Heart right ventricle (tissue), 16 donors: ENCODE results near the gene CAMK4. TPM values are rescaled to one million over a fixed set of nuclear protein-coding genes. Genes with fewer than 3 reads are reported as not detected.

Experiments used
- ATAC-seq, 8 donors: fragments of 200-7000 bp; cut with Tn5 transposase; one replicate each; pipeline ENCODE4 v1.9.1; 2020; ENCODE audit warnings: mild to moderate bottlenecking in 8 of 8, moderate library complexity in 8 of 8, moderate number of reproducible peaks in 1 of 8
- DNase-seq, 2 donors: peaks; one replicate each; pipeline ENCODE4 v3.0.0-alpha.2; 2020
- H3K27ac ChIP-seq, 10 donors: fragments of 200-600 bp; sonication (generic) in 2 of 10; one replicate each; pipeline versions ENCODE4 v1.5.0 to v1.8.0; 2020 to 2022; ENCODE audit warnings: mild to moderate bottlenecking in 3 of 10
- H3K27me3 ChIP-seq, 7 donors: fragments of 200-600 bp; one replicate each; pipeline ENCODE4 v1.8.0; 2021 to 2022; ENCODE audit warnings: mild to moderate bottlenecking in 2 of 7
- H3K36me3 ChIP-seq, 9 donors: fragments of 200-600 bp; sonication (generic) in 1 of 9; one replicate each; pipeline versions ENCODE4 v1.5.0 to v1.8.0; 2020 to 2022; ENCODE audit warnings: mild to moderate bottlenecking in 2 of 9
- H3K4me1 ChIP-seq, 9 donors: fragments of 200-600 bp; sonication (generic) in 1 of 9; one replicate each; pipeline versions ENCODE4 v1.5.0 to v1.8.0; 2020 to 2022; ENCODE audit warnings: mild to moderate bottlenecking in 4 of 9
- H3K4me3 ChIP-seq, 10 donors: fragments of 200-600 bp; sonication (generic) in 2 of 10; one replicate each; pipeline versions ENCODE4 v1.5.0 to v1.8.0; 2020 to 2022; ENCODE audit warnings: mild to moderate bottlenecking in 7 of 10, moderate library complexity in 2 of 10
- H3K9me3 ChIP-seq, 11 donors: fragments of 200-600 bp in 10 of 11; sonication (generic) in 2 of 11; one replicate each; pipeline versions ENCODE4 v1.5.0 to v1.8.0; 2013 to 2022; ENCODE audit warnings: mild to moderate bottlenecking in 2 of 11, control low read depth in 1 of 11, moderate library complexity in 1 of 11
- WGBS, 2 donors: extraction: QIAGEN DNeasy Blood & Tissue Kit; methylation state at CpG; one replicate each; pipeline ENCODE4 v1.1.7; 2013; ENCODE audit warnings: inconsistent platforms in 1 of 2; 5-methylcytosine and 5-hydroxymethylcytosine counted together
- intact Hi-C, 10 donors: fragments of 100-400 bp; cut with DNase I; formaldehyde crosslinking; loops; one replicate each; pipeline versions ENCODE4 v1.11.1 to v1.14.2; 2022
- polyA plus RNA-seq, 2 donors: library from polyadenylated mRNA; stranded (reverse); fragments of 200-250 nt; gene quantifications; one replicate each; pipeline ENCODE4 v1.2.3, GENCODE V29; 2013
- total RNA-seq, 10 donors: library from RNA; stranded (reverse); fragmentation: NEBNext Ultra II Directional in 3 of 10; extraction: Animal tissue kit (Norgen Biotek cat#: 25700) in 3 of 10; gene quantifications; one replicate each; pipeline versions ENCODE4 v1.2.1 to v1.2.4, GENCODE V29; 2021 to 2023
- TF ChIP-seq, protein P1 (sequence below), 9 donors: fragments of 200-600 bp; sonication (generic) in 2 of 9; IDR thresholded peaks; one replicate each; pipeline versions ENCODE4 v1.5.0 to v1.8.0; 2021 to 2022; ENCODE audit warnings: antibody characterized with exemption in 9 of 9, mild to moderate bottlenecking in 5 of 9, moderate library complexity in 1 of 9
- donor health status: Arrhythmogenic right ventricular cardiomyopathy.
- donor health status: ischemic (EF 13 %, LVEDD 7.1; RV severe dilation, severe dysfunction).
- donor health status: healthy with polysubstance abuse.
- donor health status: DM: no; HTN: yes; CAD: no.
- donor health status: DM: no; HTN: no; CAD: no.
- donor health status: ischemic (EF 25% LVEDD 6.9; RV normal size, moderate dysfunction).
- donor health status: ischemic (EF 25% LVEDD 5.7; RV mildly dilated, moderate dysfunction).
- donor health status: healthy.
- donor health status: DM: yes; HTN: yes; CAD: no.
- donor health status: Ischemic cardiomyopathy.
- donor health status: ischemic (EF 35%, LVEDD 5.7; RV mildly dilated, moderate dysfunction).
- donor health status: nonischemic (EF 11% LVEDD 7.7; RV severe dilation, severe dysfunction).
- donor health status: DM: yes; HTN: yes; CAD: no.
- donor health status: PGD.
- donor health status: ischemic (EF 29% LVEDD 5.4; RV normal size, mild dysfunction).
- donor health status: nonischemic (EF 23%, LVEDD 6.1; RV moderate dilation, normal function).

The CAMK4 gene
- total and polyA plus RNA-seq, 12 donors: 0.02 to 2.0 (median 0.34) TPM; not detected in 1

DNA sequence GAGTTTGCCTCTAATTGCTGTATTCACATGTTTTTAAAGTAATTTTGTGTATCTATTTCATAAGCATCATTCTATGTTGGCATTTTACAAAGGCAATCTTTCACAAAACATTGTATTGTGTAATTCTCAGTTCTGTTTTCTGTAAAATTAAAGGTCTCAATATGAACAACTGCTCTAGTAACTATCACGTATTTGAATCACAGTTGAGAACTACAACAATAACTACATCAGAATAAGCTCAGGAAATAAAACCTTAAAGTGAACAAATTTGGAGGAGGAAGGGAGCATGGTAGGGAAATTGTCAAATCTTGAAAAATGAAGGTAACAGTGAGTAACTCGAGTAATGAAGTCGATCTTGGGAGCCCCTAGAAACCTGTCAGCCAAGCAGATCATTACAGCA lies 22.5 kb upstream of the CAMK4 start:
- ATAC-seq: no peak
- no peak for DNase-seq
- TF ChIP-seq, protein P1, sequence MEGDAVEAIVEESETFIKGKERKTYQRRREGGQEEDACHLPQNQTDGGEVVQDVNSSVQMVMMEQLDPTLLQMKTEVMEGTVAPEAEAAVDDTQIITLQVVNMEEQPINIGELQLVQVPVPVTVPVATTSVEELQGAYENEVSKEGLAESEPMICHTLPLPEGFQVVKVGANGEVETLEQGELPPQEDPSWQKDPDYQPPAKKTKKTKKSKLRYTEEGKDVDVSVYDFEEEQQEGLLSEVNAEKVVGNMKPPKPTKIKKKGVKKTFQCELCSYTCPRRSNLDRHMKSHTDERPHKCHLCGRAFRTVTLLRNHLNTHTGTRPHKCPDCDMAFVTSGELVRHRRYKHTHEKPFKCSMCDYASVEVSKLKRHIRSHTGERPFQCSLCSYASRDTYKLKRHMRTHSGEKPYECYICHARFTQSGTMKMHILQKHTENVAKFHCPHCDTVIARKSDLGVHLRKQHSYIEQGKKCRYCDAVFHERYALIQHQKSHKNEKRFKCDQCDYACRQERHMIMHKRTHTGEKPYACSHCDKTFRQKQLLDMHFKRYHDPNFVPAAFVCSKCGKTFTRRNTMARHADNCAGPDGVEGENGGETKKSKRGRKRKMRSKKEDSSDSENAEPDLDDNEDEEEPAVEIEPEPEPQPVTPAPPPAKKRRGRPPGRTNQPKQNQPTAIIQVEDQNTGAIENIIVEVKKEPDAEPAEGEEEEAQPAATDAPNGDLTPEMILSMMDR (IDR thresholded peaks at IDR 0.05): no peak
- WGBS, 2 donors: 69 to 77% methylated on average over 3 of the region's 3 CpGs
- Histone ChIP-seq H3K27ac (no peak overlapping the region), H3K9me3 (peaks cover 0 to 2% (median 0%) of the 10 kb centered on the region in 11 donors), H3K27me3 (peaks cover 0 to 4% (median 0%) of the 10 kb centered on the region in 7 donors), H3K4me3 (no peak overlapping the region), H3K4me1 (no peaks in the 10 kb centered on the region), H3K36me3 (no peaks in the 10 kb centered on the region)
- intact Hi-C loops: no loop called here

GRCh38 chr5:111211341-111211740 lies 12.8 kb upstream of the CAMK4 start:
- peaks cover 0 to 6% (median 0%) of the 10 kb centered on the region in 7 donors for H3K27me3 ChIP-seq
- H3K4me1 ChIP-seq: no peaks in the 10 kb centered on the region
- ATAC-seq: no peak
- H3K36me3 ChIP-seq: no peaks in the 10 kb centered on the region
- DNase-seq: no peak
- WGBS, 2 donors: 49 to 55% methylated on average over 1 of the region's 1 CpG
- no peak overlapping the region for H3K27ac ChIP-seq
- H3K4me3 ChIP-seq: no peak overlapping the region
- TF ChIP-seq, protein P1 (IDR thresholded peaks at IDR 0.05): no peak
- intact Hi-C loops: no loop called here
- peaks cover 0 to under 1% (median 0%) of the 10 kb centered on the region in 11 donors for H3K9me3 ChIP-seq

DNA sequence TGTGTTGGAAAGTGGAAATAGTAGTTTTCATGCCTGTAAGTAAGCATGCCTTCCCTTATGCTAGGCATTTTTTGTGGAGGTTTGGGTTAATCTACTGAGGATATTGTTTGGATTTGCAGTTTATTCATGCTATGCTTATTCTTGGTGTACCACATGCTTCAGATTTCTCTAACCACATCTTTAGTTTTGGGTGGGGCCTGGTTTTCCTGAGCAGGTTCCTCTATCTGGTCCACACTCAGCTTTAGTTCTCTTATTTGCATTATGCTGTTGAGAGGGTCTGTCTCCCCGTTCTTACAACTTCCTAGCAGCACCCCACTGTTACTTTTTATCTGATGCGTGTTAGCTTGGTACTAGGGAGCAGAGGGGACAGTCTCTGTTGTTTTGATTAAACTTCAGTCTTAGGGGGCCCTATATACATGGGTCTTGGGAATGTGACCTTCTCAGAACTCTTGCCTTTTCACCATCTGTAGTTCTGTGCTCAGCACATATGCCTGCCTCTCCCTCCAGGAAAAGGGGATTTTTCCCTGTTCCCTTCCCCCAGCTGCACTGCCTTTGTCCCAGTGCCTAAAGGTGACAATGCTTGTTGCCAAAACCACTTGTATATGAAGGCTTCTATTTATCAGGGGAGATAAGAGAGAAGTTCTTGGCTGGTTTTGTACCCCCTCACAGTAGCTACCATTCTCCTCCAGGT lies 10.0 kb upstream of the CAMK4 start:
- no peaks in the 10 kb centered on the region for H3K4me1 ChIP-seq
- H3K27me3 ChIP-seq: peaks cover 0 to 8% (median 0%) of the 10 kb centered on the region in 7 donors
- no peak overlapping the region for H3K27ac ChIP-seq
- intact Hi-C loops: no loop called here
- TF ChIP-seq, protein P1 (IDR thresholded peaks at IDR 0.05): no peak
- H3K9me3 ChIP-seq: peaks cover 0 to 6% (median 0%) of the 10 kb centered on the region in 11 donors
- H3K36me3 ChIP-seq: no peaks in the 10 kb centered on the region
- DNase-seq: no peak
- 56 to 59% methylated on average over 2 of the region's 2 CpGs for WGBS, 2 donors
- no peak overlapping the region for H3K4me3 ChIP-seq
- no peak for ATAC-seq

GRCh38 chr5:111215971-111216370 lies 8.2 kb upstream of the CAMK4 start:
- intact Hi-C loops: no loop called here
- WGBS, 2 donors: 92 to 96% methylated on average over 2 of the region's 2 CpGs
- ATAC-seq (no peak), DNase-seq (no peak)
- Histone ChIP-seq H3K36me3 (no peaks in the 10 kb centered on the region), H3K27ac (no peak overlapping the region), H3K4me1 (no peaks in the 10 kb centered on the region), H3K9me3 (peaks cover 0 to 6% (median 0%) of the 10 kb centered on the region in 11 donors), H3K27me3 (peaks cover 0 to 8% (median 0%) of the 10 kb centered on the region in 7 donors), H3K4me3 (no peak overlapping the region)
- TF ChIP-seq, protein P1 (IDR thresholded peaks at IDR 0.05): no peak
